ENCODE results near the gene PDE7B.

PDE7B gene

DNA sequence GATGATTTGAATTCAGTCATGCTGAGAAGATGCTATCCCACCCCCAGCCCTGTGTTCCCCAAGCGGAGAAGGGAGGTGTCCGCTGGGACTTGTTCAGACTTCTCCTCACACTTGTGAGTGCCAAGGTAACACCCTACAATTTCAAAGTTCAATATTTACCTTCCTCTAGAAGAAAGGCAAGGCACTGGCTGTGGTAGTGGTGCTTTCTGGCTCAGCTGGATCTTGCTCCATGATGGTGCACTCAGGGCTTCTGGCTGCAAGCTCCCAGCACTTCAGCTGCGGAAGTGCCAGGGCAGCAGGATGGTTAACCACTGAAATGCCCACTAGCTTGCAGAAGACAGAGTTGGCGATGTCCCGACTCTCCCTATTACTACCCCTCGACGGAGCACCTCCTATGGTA is 263.2 kb downstream of the PDE7B start:
- no peaks in the 10 kb centered on the region for H3K79me1 ChIP-seq (ENCODE audit: low read length)
- no peak overlapping the region for H2BK120ac ChIP-seq (ENCODE audit: insufficient read depth, low read length, poor library complexity)
- H4K8ac ChIP-seq (ENCODE audit: low read depth, low read length), result no peak overlapping the region
- H3K9ac ChIP-seq (ENCODE audit: low read length), result no peak overlapping the region
- no peak overlapping the region for H2AK5ac ChIP-seq (ENCODE audit: low read length)
- H2BK5ac ChIP-seq (ENCODE audit: low read depth, low read length, poor library complexity), result no peak overlapping the region
- no peak overlapping the region for H3K4ac ChIP-seq (ENCODE audit: low read depth, low read length)
- H3K4me2 ChIP-seq (ENCODE audit: low read length), result no peak overlapping the region
- H3K27ac ChIP-seq (ENCODE audit: low read depth, low read length), result no peak overlapping the region
- no peaks in the 10 kb centered on the region for H3K27me3 ChIP-seq (ENCODE audit: insufficient read depth, low read length)
- no peak overlapping the region for H2AFZ ChIP-seq (ENCODE audit: insufficient read depth, low read length, poor library complexity)
- no peaks in the 10 kb centered on the region for H3K36me3 ChIP-seq (ENCODE audit: control insufficient read depth in 1 of 2, insufficient read depth in 2 of 2, low read length in 2 of 2)
- no peak overlapping the region for H2BK12ac ChIP-seq (ENCODE audit: low read length)
- H3K23ac ChIP-seq (ENCODE audit: low read length), result no peak overlapping the region
- no peak overlapping the region for H4K91ac ChIP-seq (ENCODE audit: low read depth, low read length)
- no peaks in the 10 kb centered on the region for H3K79me2 ChIP-seq (ENCODE audit: control insufficient read depth, insufficient read depth, low read length, poor library complexity)
- no peak overlapping the region for H4K12ac ChIP-seq (ENCODE audit: low read depth, low read length)
- H3K9me3 ChIP-seq (ENCODE audit: insufficient read depth, low read depth, low read length), result no peaks in the 10 kb centered on the region
- WGBS (ENCODE audit: extremely low coverage, insufficient coverage, insufficient read length), result no CpG with 5 or more reads among the region's 7 CpGs
- H3K18ac ChIP-seq (ENCODE audit: low read length), result no peak overlapping the region
- no peak overlapping the region for H3K4me3 ChIP-seq (ENCODE audit: low read depth, low read length)
- no peak for DNase-seq
- H3K14ac ChIP-seq (ENCODE audit: low read length), result no peak overlapping the region
- H3K4me1 ChIP-seq (ENCODE audit: control insufficient read depth in 1 of 2, insufficient read depth in 2 of 2, low read length in 2 of 2), result no peaks in the 10 kb centered on the region

DNA sequence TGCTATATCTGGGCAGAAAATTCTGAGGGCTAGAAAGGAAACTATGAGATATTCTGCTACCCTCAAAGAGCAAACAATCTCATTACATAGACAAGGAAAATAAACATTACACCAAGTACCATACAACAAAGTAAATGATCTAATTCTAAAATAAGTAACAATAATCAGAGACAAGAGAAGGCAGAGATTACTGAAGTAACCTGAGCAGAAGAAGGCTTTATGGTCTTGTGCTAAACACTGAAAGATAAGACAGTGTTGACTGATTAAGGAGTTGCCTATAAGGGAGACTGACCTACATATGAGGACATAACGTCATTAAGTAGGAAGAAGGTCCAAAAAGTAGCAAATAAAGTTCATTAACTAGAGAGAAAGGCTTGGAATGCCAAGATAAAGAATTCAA is 264.4 kb downstream of the PDE7B start:
- H2BK120ac ChIP-seq (ENCODE audit: insufficient read depth, low read length, poor library complexity), result no peak overlapping the region
- H2BK12ac ChIP-seq (ENCODE audit: low read length), result no peak overlapping the region
- H3K27me3 ChIP-seq (ENCODE audit: insufficient read depth, low read length), result no peaks in the 10 kb centered on the region
- no peak overlapping the region for H3K23ac ChIP-seq (ENCODE audit: low read length)
- no peaks in the 10 kb centered on the region for H3K4me1 ChIP-seq (ENCODE audit: control insufficient read depth in 1 of 2, insufficient read depth in 2 of 2, low read length in 2 of 2)
- H3K4me3 ChIP-seq (ENCODE audit: low read depth, low read length), result no peak overlapping the region
- H3K9ac ChIP-seq (ENCODE audit: low read length), result no peak overlapping the region
- H3K18ac ChIP-seq (ENCODE audit: low read length), result no peak overlapping the region
- no peak overlapping the region for H2AFZ ChIP-seq (ENCODE audit: insufficient read depth, low read length, poor library complexity)
- H3K14ac ChIP-seq (ENCODE audit: low read length), result no peak overlapping the region
- no peak overlapping the region for H4K8ac ChIP-seq (ENCODE audit: low read depth, low read length)
- H4K91ac ChIP-seq (ENCODE audit: low read depth, low read length), result no peak overlapping the region
- H3K9me3 ChIP-seq (ENCODE audit: insufficient read depth, low read depth, low read length), result no peaks in the 10 kb centered on the region
- no peak overlapping the region for H2BK5ac ChIP-seq (ENCODE audit: low read depth, low read length, poor library complexity)
- no peak for DNase-seq
- no peak overlapping the region for H3K27ac ChIP-seq (ENCODE audit: low read depth, low read length)
- H3K4ac ChIP-seq (ENCODE audit: low read depth, low read length), result no peak overlapping the region
- no CpG with 5 or more reads among the region's 1 CpG for WGBS (ENCODE audit: extremely low coverage, insufficient coverage, insufficient read length)
- H2AK5ac ChIP-seq (ENCODE audit: low read length), result no peak overlapping the region
- H3K36me3 ChIP-seq (ENCODE audit: control insufficient read depth in 1 of 2, insufficient read depth in 2 of 2, low read length in 2 of 2), result no peaks in the 10 kb centered on the region
- H3K79me2 ChIP-seq (ENCODE audit: control insufficient read depth, insufficient read depth, low read length, poor library complexity), result no peaks in the 10 kb centered on the region
- no peak overlapping the region for H4K12ac ChIP-seq (ENCODE audit: low read depth, low read length)
- no peak overlapping the region for H3K4me2 ChIP-seq (ENCODE audit: low read length)
- H3K79me1 ChIP-seq (ENCODE audit: low read length), result no peaks in the 10 kb centered on the region

DNA sequence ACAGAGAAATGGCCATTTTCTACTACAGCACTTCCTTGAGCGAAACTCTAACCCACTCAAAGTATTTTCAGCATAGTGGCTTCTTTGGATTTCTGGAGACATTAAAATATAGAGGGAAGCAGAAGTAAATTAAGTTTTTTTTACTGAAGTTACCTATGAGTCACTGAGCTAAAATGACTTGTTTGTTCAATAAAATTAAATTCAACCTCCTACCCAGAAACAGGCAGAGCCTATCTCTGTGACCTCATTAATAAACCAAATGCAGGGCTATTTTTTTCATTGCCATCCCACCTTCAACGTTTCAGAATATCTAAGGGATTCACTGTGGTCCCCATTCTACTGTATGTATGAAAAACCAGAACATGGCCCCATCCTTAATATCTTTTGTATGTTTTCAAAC is 265.6 kb downstream of the PDE7B start:
- WGBS (ENCODE audit: extremely low coverage, insufficient coverage, insufficient read length), result no CpG with 5 or more reads among the region's 2 CpGs
- H3K27me3 ChIP-seq (ENCODE audit: insufficient read depth, low read length), result no peaks in the 10 kb centered on the region
- H3K4me2 ChIP-seq (ENCODE audit: low read length), result no peak overlapping the region
- H3K36me3 ChIP-seq (ENCODE audit: control insufficient read depth in 1 of 2, insufficient read depth in 2 of 2, low read length in 2 of 2), result no peaks in the 10 kb centered on the region
- H2BK5ac ChIP-seq (ENCODE audit: low read depth, low read length, poor library complexity), result no peak overlapping the region
- no peak overlapping the region for H4K12ac ChIP-seq (ENCODE audit: low read depth, low read length)
- no peaks in the 10 kb centered on the region for H3K4me1 ChIP-seq (ENCODE audit: control insufficient read depth in 1 of 2, insufficient read depth in 2 of 2, low read length in 2 of 2)
- no peak overlapping the region for H4K91ac ChIP-seq (ENCODE audit: low read depth, low read length)
- H2BK120ac ChIP-seq (ENCODE audit: insufficient read depth, low read length, poor library complexity), result no peak overlapping the region
- no peak overlapping the region for H3K27ac ChIP-seq (ENCODE audit: low read depth, low read length)
- no peak overlapping the region for H3K4ac ChIP-seq (ENCODE audit: low read depth, low read length)
- no peak overlapping the region for H3K4me3 ChIP-seq (ENCODE audit: low read depth, low read length)
- no peak overlapping the region for H3K9ac ChIP-seq (ENCODE audit: low read length)
- no peak overlapping the region for H3K18ac ChIP-seq (ENCODE audit: low read length)
- no peak overlapping the region for H3K23ac ChIP-seq (ENCODE audit: low read length)
- no peak overlapping the region for H2AFZ ChIP-seq (ENCODE audit: insufficient read depth, low read length, poor library complexity)
- H3K14ac ChIP-seq (ENCODE audit: low read length), result no peak overlapping the region
- H2AK5ac ChIP-seq (ENCODE audit: low read length), result no peak overlapping the region
- no peaks in the 10 kb centered on the region for H3K9me3 ChIP-seq (ENCODE audit: insufficient read depth, low read depth, low read length)
- H4K8ac ChIP-seq (ENCODE audit: low read depth, low read length), result no peak overlapping the region
- no peaks in the 10 kb centered on the region for H3K79me2 ChIP-seq (ENCODE audit: control insufficient read depth, insufficient read depth, low read length, poor library complexity)
- H3K79me1 ChIP-seq (ENCODE audit: low read length), result no peaks in the 10 kb centered on the region
- no peak for DNase-seq
- H2BK12ac ChIP-seq (ENCODE audit: low read length), result no peak overlapping the region

DNA sequence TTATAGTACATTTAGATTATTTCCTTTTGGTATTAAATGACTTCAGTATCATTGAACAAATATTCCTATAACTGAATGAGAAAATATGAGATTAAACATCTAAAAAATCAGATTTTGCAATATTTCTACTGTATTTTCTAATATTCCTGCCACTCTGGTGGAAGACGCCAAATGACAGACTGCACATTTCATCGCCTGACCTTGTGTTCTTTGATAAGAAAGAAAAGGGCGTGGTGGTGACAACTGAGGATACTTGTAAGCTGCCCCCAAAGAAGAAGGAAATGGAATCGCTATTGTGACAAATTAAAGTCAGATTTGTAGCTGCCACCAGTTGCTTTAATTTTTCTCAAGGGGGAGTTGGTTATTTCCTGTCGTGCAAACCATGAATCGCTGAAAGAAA is 267.3 kb downstream of the PDE7B start:
- Histone ChIP-seq H3K27me3 (ENCODE audit: insufficient read depth, low read length) (no peaks in the 10 kb centered on the region), H4K12ac (ENCODE audit: low read depth, low read length) (no peak overlapping the region), H2AFZ (ENCODE audit: insufficient read depth, low read length, poor library complexity) (no peak overlapping the region), H3K79me2 (ENCODE audit: control insufficient read depth, insufficient read depth, low read length, poor library complexity) (no peaks in the 10 kb centered on the region), H3K9ac (ENCODE audit: low read length) (no peak overlapping the region), H4K91ac (ENCODE audit: low read depth, low read length) (no peak overlapping the region), H3K4me2 (ENCODE audit: low read length) (no peak overlapping the region), H2AK5ac (ENCODE audit: low read length) (no peak overlapping the region), H3K18ac (ENCODE audit: low read length) (no peak overlapping the region), H3K4ac (ENCODE audit: low read depth, low read length) (no peak overlapping the region), H2BK5ac (ENCODE audit: low read depth, low read length, poor library complexity) (no peak overlapping the region), H3K4me3 (ENCODE audit: low read depth, low read length) (no peak overlapping the region), H3K4me1 (ENCODE audit: control insufficient read depth in 1 of 2, insufficient read depth in 2 of 2, low read length in 2 of 2) (no peaks in the 10 kb centered on the region), H3K9me3 (ENCODE audit: insufficient read depth, low read depth, low read length) (no peaks in the 10 kb centered on the region), H3K79me1 (ENCODE audit: low read length) (no peaks in the 10 kb centered on the region), H2BK120ac (ENCODE audit: insufficient read depth, low read length, poor library complexity) (no peak overlapping the region), H3K23ac (ENCODE audit: low read length) (no peak overlapping the region), H3K14ac (ENCODE audit: low read length) (no peak overlapping the region), H3K36me3 (ENCODE audit: control insufficient read depth in 1 of 2, insufficient read depth in 2 of 2, low read length in 2 of 2) (no peaks in the 10 kb centered on the region), H4K8ac (ENCODE audit: low read depth, low read length) (no peak overlapping the region), H2BK12ac (ENCODE audit: low read length) (no peak overlapping the region), H3K27ac (ENCODE audit: low read depth, low read length) (no peak overlapping the region)
- WGBS (ENCODE audit: extremely low coverage, insufficient coverage, insufficient read length), result no CpG with 5 or more reads among the region's 6 CpGs
- DNase-seq, result no peak
